Measurements from ENCODE around the gene ABT1.
A peak's percentile ranks its signal among the peaks of the same experiment; 100 is the strongest.
"Not testable (repeated sequence)": the region's sequence is repeated elsewhere in the genome, so short reads cannot be mapped to it uniquely, and the experiment has no call there.

The ABT1 gene

GRCh38 chr6:26596579-26597388 is at the start of gene ABT1:
TSS of gene ABT1 (plus strand) at chr6:26596953. CDS start at chr6:26596983, 30 bp downstream.
- peak; percentile 83 for DNase-seq

- DNase-seq = not testable (repeated sequence)
These were observed 49.4 kb upstream of the ABT1 start for GRCh38 chr6:26547363-26547762.

GRCh38 chr6:26550250-26550993 is 46.3 kb upstream of the ABT1 start:
- no peak for DNase-seq

GRCh38 chr6:26552205-26552604 is 44.5 kb upstream of the ABT1 start:
- no peak for DNase-seq

- DNase-seq = no peak
These were observed 44.0 kb upstream of the ABT1 start for GRCh38 chr6:26552640-26553188.

- DNase-seq = peak; percentile 35
These were observed 43.5 kb upstream of the ABT1 start for GRCh38 chr6:26553264-26553634.

GRCh38 chr6:26553635-26554446 is 42.9 kb upstream of the ABT1 start:
- peak; percentile 44 for DNase-seq

- no peak for DNase-seq
These were observed 42.4 kb upstream of the ABT1 start for GRCh38 chr6:26554447-26554696.

GRCh38 chr6:26554697-26555504 is 41.9 kb upstream of the ABT1 start:
- DNase-seq = peak; percentile 19

- no peak for DNase-seq
These were observed 41.1 kb upstream of the ABT1 start for GRCh38 chr6:26555505-26556262.

- DNase-seq = no peak
These were observed 40.3 kb upstream of the ABT1 start for GRCh38 chr6:26556263-26557070.

GRCh38 chr6:26561533-26562466 is 35.0 kb upstream of the ABT1 start:
- DNase-seq = no peak

- no peak for DNase-seq
These were observed 33.3 kb upstream of the ABT1 start for GRCh38 chr6:26563488-26563887.

GRCh38 chr6:26568601-26569432 is 27.9 kb upstream of the ABT1 start:
- DNase-seq = peak; percentile 81

- no peak for DNase-seq
These were observed 27.4 kb upstream of the ABT1 start for GRCh38 chr6:26569433-26569764.

- DNase-seq = no peak
These were observed 26.5 kb upstream of the ABT1 start for GRCh38 chr6:26570027-26570809.

- DNase-seq = peak; percentile 84
These were observed 25.0 kb upstream of the ABT1 start for GRCh38 chr6:26571592-26572296.
